ENCODE measurements around the gene OR7D2. TPM values are rescaled to one million over a fixed set of nuclear protein-coding genes. Genes with fewer than 3 reads are reported as not detected.

The OR7D2 gene
- polyA plus RNA-seq, 2 of the 4 experiments (the other 2 are of a cell fraction), result 0.03 TPM; not detected in 1

DNA sequence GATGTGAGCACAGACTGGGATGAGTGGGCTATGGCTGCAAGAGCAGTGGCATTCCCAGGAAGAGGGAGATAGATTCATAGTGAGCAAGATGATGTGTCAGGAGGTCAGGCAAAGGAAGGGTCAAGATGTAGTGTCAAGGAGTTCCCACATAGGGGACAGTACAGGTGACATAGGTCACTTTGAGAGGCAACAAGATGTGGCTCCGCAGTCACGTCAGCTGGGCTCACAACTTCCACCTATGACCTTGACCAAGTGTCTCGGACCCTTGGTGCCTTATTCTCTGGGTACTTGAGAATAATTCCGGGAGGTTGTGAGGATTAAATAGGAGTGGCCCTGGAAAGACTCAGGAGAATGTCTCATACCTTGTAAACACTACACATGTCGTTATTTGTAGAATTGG is 28.1 kb upstream of the OR7D2 start:
- FAIRE-seq, result no peak
- Histone ChIP-seq H3K4me3 (no peak overlapping the region), H3K27ac (no peak overlapping the region)

DNA sequence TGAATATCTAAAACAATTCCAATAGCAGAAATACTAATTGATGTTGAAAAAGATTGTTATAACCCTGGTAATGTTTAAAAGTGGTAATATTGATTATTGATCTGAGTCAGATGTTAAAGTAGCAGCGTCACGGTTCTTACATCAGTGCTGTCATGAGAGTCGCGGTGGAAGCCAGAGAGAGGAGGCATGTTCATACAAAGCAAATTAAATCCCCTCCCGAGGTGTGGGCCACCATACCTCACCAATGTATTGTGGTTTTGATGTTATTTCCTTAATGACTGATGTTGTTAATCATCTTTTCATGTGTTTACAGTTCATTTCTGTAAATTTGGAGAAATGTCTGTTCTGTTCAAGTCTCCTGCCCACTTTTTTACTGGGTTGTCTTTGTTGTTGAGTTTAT is 27.4 kb upstream of the OR7D2 start:
- TF ChIP-seq TFCP2L1 (CRISPR knock-in tag; IDR thresholded peaks at IDR 0.05), result no peak
- TF ChIP-seq, protein P1, sequence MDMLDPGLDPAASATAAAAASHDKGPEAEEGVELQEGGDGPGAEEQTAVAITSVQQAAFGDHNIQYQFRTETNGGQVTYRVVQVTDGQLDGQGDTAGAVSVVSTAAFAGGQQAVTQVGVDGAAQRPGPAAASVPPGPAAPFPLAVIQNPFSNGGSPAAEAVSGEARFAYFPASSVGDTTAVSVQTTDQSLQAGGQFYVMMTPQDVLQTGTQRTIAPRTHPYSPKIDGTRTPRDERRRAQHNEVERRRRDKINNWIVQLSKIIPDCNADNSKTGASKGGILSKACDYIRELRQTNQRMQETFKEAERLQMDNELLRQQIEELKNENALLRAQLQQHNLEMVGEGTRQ (IDR thresholded peaks at IDR 0.05), result no peak
- TF ChIP-seq, protein P2, sequence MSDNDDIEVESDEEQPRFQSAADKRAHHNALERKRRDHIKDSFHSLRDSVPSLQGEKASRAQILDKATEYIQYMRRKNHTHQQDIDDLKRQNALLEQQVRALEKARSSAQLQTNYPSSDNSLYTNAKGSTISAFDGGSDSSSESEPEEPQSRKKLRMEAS (IDR thresholded peaks at IDR 0.05), result no peak
- no peak for TF ChIP-seq CHD2 (IDR thresholded peaks at IDR 0.05; ENCODE audit: low read length, partially characterized antibody)
- TF ChIP-seq, protein P3, sequence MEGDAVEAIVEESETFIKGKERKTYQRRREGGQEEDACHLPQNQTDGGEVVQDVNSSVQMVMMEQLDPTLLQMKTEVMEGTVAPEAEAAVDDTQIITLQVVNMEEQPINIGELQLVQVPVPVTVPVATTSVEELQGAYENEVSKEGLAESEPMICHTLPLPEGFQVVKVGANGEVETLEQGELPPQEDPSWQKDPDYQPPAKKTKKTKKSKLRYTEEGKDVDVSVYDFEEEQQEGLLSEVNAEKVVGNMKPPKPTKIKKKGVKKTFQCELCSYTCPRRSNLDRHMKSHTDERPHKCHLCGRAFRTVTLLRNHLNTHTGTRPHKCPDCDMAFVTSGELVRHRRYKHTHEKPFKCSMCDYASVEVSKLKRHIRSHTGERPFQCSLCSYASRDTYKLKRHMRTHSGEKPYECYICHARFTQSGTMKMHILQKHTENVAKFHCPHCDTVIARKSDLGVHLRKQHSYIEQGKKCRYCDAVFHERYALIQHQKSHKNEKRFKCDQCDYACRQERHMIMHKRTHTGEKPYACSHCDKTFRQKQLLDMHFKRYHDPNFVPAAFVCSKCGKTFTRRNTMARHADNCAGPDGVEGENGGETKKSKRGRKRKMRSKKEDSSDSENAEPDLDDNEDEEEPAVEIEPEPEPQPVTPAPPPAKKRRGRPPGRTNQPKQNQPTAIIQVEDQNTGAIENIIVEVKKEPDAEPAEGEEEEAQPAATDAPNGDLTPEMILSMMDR (IDR thresholded peaks at IDR 0.05), result no peak
- no peak for TF ChIP-seq CHD4 (IDR thresholded peaks at IDR 0.05; ENCODE audit: borderline replicate concordance)
- no peak for TF ChIP-seq EP300 (IDR thresholded peaks at IDR 0.05)
- ChIA-PET POLR2A (no interaction called here), CTCF (no interaction called here)
- Histone ChIP-seq H3K9me3 (peaks cover 88% of the 10 kb centered on the region), H3K4me2 (no peak overlapping the region), H3K4me1 (no peaks in the 10 kb centered on the region), H3K27ac (no peak overlapping the region), H3K4me3 (no peak overlapping the region)
- no peak for DNase-seq (ENCODE audit: low read depth in 1 of 2, low spot score in 1 of 2)
- no peak for FAIRE-seq
- WGBS (ENCODE audit: missing lambda C conversion rate), result 98% methylated on average over 5 of the region's 5 CpGs
- no peak for ATAC-seq

More for the DNA sequence above, 28.1 kb upstream of the OR7D2 start:
- DNase-seq (ENCODE audit: low read depth in 1 of 2, low spot score in 1 of 2) (no peak), ATAC-seq (no peak)
- WGBS (ENCODE audit: missing lambda C conversion rate), result 93% methylated on average over 5 of the region's 5 CpGs
- TF ChIP-seq JUNB (IDR thresholded peaks at IDR 0.05) (no peak), HEYL (CRISPR knock-in tag; IDR thresholded peaks at IDR 0.05) (no peak)
- no peak overlapping the region for H3K4me2 ChIP-seq
- peaks cover 88% of the 10 kb centered on the region for H3K9me3 ChIP-seq
- ChIA-PET CTCF (no interaction called here), POLR2A (no interaction called here)
- H3K4me1 ChIP-seq, result no peaks in the 10 kb centered on the region

DNA sequence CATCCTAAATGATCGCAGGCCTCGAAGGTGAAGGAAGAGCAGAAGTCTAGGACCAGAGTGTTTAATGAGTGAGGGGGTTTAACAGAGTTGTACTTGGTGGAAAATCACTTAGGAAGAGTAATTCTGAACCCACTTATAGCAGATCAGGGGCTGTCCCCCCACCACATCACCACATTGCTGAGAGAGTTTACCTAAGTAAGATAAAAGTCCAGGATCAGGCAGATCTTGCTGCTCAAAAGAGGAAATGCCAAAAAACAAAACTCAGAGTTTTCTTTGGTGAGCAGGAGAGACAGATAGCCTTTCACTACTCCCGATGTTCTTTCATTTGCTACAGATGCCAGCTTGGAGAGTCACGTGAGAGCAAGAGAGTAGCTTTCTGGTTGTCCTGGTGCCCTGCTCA is 23.2 kb upstream of the OR7D2 start:
- Histone ChIP-seq H3K4me2 (no peak overlapping the region), H3K9me3 (peaks cover 92% of the 10 kb centered on the region), H3K27ac (no peak overlapping the region), H3K4me3 (no peak overlapping the region), H3K4me1 (no peaks in the 10 kb centered on the region)
- FAIRE-seq (no peak), DNase-seq (ENCODE audit: low read depth in 1 of 2, low spot score in 1 of 2) (no peak), ATAC-seq (no peak)
- 94% methylated on average over 4 of the region's 4 CpGs for WGBS (ENCODE audit: missing lambda C conversion rate)
- POLR2A ChIA-PET, result no interaction called here
- no peak for TF ChIP-seq RFX5 (IDR thresholded peaks at IDR 0.05)
- TF ChIP-seq SREBF2 (IDR thresholded peaks at IDR 0.05), result no peak
- TF ChIP-seq CBX2 (IDR thresholded peaks at IDR 0.05; ENCODE audit: borderline replicate concordance, low read depth), result no peak
- TF ChIP-seq FOSB (CRISPR knock-in tag; IDR thresholded peaks at IDR 0.05), result no peak
- TF ChIP-seq PHF8 (IDR thresholded peaks at IDR 0.05; ENCODE audit: borderline replicate concordance, low read depth), result no peak
- no peak for TF ChIP-seq HDAC2 (IDR thresholded peaks at IDR 0.05)
- TF ChIP-seq NR3C1 (IDR thresholded peaks at IDR 0.05), result no peak
- TF ChIP-seq MAZ (IDR thresholded peaks at IDR 0.05; ENCODE audit: borderline replicate concordance, low read depth, low read length), result no peak
- TF ChIP-seq FOSL2 (IDR thresholded peaks at IDR 0.05), result no peak
- no peak for TF ChIP-seq FOSL2 (CRISPR knock-in tag; IDR thresholded peaks at IDR 0.05)
- no peak for TF ChIP-seq ZC3H11A (IDR thresholded peaks at IDR 0.05)
- TF ChIP-seq ZNF302 (CRISPR knock-in tag; IDR thresholded peaks at IDR 0.05), result no peak
- no peak for TF ChIP-seq POLR2A (IDR thresholded peaks at IDR 0.05; ENCODE audit: low read length)
- TF ChIP-seq CHD4 (IDR thresholded peaks at IDR 0.05; ENCODE audit: borderline replicate concordance), result no peak
- TF ChIP-seq, protein P2 (IDR thresholded peaks at IDR 0.05), result no peak
- TF ChIP-seq, protein P3 (IDR thresholded peaks at IDR 0.05), result no peak
- TF ChIP-seq GATA3 (IDR thresholded peaks at IDR 0.05; ENCODE audit: borderline replicate concordance), result no peak
- TF ChIP-seq, protein P4, sequence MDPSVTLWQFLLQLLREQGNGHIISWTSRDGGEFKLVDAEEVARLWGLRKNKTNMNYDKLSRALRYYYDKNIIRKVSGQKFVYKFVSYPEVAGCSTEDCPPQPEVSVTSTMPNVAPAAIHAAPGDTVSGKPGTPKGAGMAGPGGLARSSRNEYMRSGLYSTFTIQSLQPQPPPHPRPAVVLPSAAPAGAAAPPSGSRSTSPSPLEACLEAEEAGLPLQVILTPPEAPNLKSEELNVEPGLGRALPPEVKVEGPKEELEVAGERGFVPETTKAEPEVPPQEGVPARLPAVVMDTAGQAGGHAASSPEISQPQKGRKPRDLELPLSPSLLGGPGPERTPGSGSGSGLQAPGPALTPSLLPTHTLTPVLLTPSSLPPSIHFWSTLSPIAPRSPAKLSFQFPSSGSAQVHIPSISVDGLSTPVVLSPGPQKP (IDR thresholded peaks at IDR 0.05; ENCODE audit: low read depth, low read length), result no peak
- TF ChIP-seq RARB (CRISPR knock-in tag; IDR thresholded peaks at IDR 0.05), result no peak
- TF ChIP-seq, protein P5, sequence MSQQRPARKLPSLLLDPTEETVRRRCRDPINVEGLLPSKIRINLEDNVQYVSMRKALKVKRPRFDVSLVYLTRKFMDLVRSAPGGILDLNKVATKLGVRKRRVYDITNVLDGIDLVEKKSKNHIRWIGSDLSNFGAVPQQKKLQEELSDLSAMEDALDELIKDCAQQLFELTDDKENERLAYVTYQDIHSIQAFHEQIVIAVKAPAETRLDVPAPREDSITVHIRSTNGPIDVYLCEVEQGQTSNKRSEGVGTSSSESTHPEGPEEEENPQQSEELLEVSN (IDR thresholded peaks at IDR 0.05; ENCODE audit: borderline replicate concordance, low read depth), result no peak
- CTCF ChIA-PET, result no interaction called here

Data from A549 (cell line).